Pancreas (tissue), 10 donors: ENCODE results near the gene HOXA10. TPM values are rescaled to one million over a fixed set of nuclear protein-coding genes. Genes with fewer than 3 reads are reported as not detected.

Source experiments
- ATAC-seq, 4 donors: fragments of 200-7000 bp; cut with Tn5 transposase; one replicate each; pipeline versions ENCODE4 v1.8.0 to v1.9.1; 2020; ENCODE audit warnings: mild to moderate bottlenecking in 4 of 4, moderate library complexity in 4 of 4
- DNase-seq, 6 donors: peaks; one replicate each; pipeline ENCODE4 v3.0.0-alpha.2; 2020
- FAIRE-seq: peaks from 2 replicates; lab custom pipeline; 2012; peaks lifted over from hg19 to GRCh38; lab: Jason Lieb, UNC
- H3K27ac ChIP-seq, 4 donors: fragments of 200-600 bp; sonication (generic); 1 replicate in 3 of 4; 2 replicates in 1 of 4; pipeline versions ENCODE4 v1.5.0 to v1.8.0; 2020
- H3K27me3 ChIP-seq, 4 donors: fragments of 200-600 bp; one replicate each; pipeline ENCODE4 v1.8.0; 2021
- H3K36me3 ChIP-seq, 3 donors: fragments of 200-600 bp; sonication (generic) in 1 of 3; one replicate each; pipeline versions ENCODE4 v1.5.0 to v1.8.0; 2020 to 2021
- H3K4me1 ChIP-seq, 3 donors: fragments of 200-600 bp; one replicate each; pipeline ENCODE4 v1.8.0; 2021
- H3K4me3 ChIP-seq, 4 donors: fragments of 200-600 bp; sonication (generic) in 2 of 4; one replicate each; pipeline versions ENCODE4 v1.5.0 to v1.8.0; 2020 to 2021
- H3K9me3 ChIP-seq, 4 donors: fragments of 200-600 bp; one replicate each; pipeline ENCODE4 v1.8.0; 2021
- CTCF ChIP-seq, 4 donors: fragments of 200-600 bp; sonication (generic) in 3 of 4; IDR thresholded peaks; one replicate each; pipeline versions ENCODE4 v1.5.0 to v1.8.0; 2021; ENCODE audit warnings: antibody characterized with exemption in 4 of 4
- WGBS, 2 donors: extraction: QIAGEN DNeasy Blood & Tissue Kit; methylation state at CpG; one replicate each; pipeline ENCODE4 v1.1.7; 2013; 5-methylcytosine and 5-hydroxymethylcytosine counted together
- intact Hi-C, 3 donors: fragments of 100-400 bp; cut with DNase I; formaldehyde crosslinking; loops; one replicate each; pipeline versions ENCODE4 v1.11.1 to v1.14.2; 2022
- microRNA-seq, 2 donors: library from miRNA; unstranded; fragments of <30 nt; microRNA quantifications; one replicate each; pipeline versions ENCODE4 to v1.1.0, GENCODE V29; 2019 to 2020
- polyA plus RNA-seq, 2 donors: library from polyadenylated mRNA; stranded (reverse); fragments of 200-250 nt; gene quantifications; one replicate each; pipeline ENCODE4 v1.2.3, GENCODE V29; 2013
- total RNA-seq, 6 donors: library from RNA; stranded (reverse); fragmentation: NEBNext Ultra II Directional in 4 of 6; extraction: Animal tissue kit (Norgen Biotek cat#: 25700) in 4 of 6; gene quantifications; one replicate each; pipeline versions ENCODE4 v1.2.1 to v1.2.4, GENCODE V29; 2021 to 2023
- donor health status: healthy with polysubstance abuse.
- donor health status: DM: no; HTN: no; CAD: no; lungs with moderate emphysema.
- donor health status: DM: no; HTN: no; CAD: no.
- donor health status: control.
- donor health status: control.
- donor health status: Bipolar disorder and iron deficiency.
- donor health status: DM: yes; HTN: yes; CAD: no.
- donor health status: DM: no; HTN: no; CAD: no.
- donor health status: DM: no; HTN: no; CAD: no.
- donor health status: DM: yes; HTN: yes; CAD: no.

The HOXA10 gene
- total and polyA plus RNA-seq, 8 donors, result 0.09 to 0.18 (median 0.14) TPM; not detected in 4

- WGBS, 2 donors, result 10 to 20% methylated on average over 42 of the region's 42 CpGs
- peak in 2 of 4 donors; percentile 42 to 54 for ATAC-seq
- TF ChIP-seq CTCF (IDR thresholded peaks at IDR 0.05), result no peak
- FAIRE-seq, result no peak
- Histone ChIP-seq H3K4me3 (no peak overlapping the region), H3K9me3 (no peaks in the 10 kb centered on the region), H3K36me3 (no peaks in the 10 kb centered on the region), H3K27ac (no peak overlapping the region), H3K27me3 (peaks cover 0 to 48% (median 2%) of the 10 kb centered on the region in 4 donors), H3K4me1 (peaks cover 0 to 3% (median 0%) of the 10 kb centered on the region in 3 donors)
- intact Hi-C loops, result no loop called here
- DNase-seq, result no peak
Observed at GRCh38 chr7:27122077-27122910, 51.8 kb downstream of the HOXA10 start.

GRCh38 chr7:27121684-27122076, 52.4 kb downstream of the HOXA10 start:
- FAIRE-seq (no peak), ATAC-seq (no peak), DNase-seq (no peak)
- Histone ChIP-seq H3K27ac (no peak overlapping the region), H3K4me1 (peaks cover 0 to 3% (median 0%) of the 10 kb centered on the region in 3 donors), H3K27me3 (peaks cover 0 to 49% (median 2%) of the 10 kb centered on the region in 4 donors), H3K4me3 (no peak overlapping the region), H3K36me3 (no peaks in the 10 kb centered on the region), H3K9me3 (no peaks in the 10 kb centered on the region)
- intact Hi-C loops, result no loop called here
- no peak for TF ChIP-seq CTCF (IDR thresholded peaks at IDR 0.05)
- 36 to 48% methylated on average over 7 of the region's 7 CpGs for WGBS, 2 donors

Small RNAs within 50 kb of the gene (microRNA-seq; reads per million reads assigned to microRNA genes)
- 4.6 to 54.5 reads per million in 2 donors for gene MIR196B

Other genes starting within 250 kb of the HOXA10 start
- under 1 TPM in 2 of 6 donors, not detected in 4; 0.12 to 0.16 TPM for gene HOXA1, start 78.3 kb downstream of the HOXA10 start, total RNA-seq
- gene HOXA1, start 78.3 kb downstream of the HOXA10 start, polyA plus RNA-seq, result under 1 TPM in 1 of 2 donors, not detected in 1; 0.05 TPM
- gene HOXA2, start 71.6 kb downstream of the HOXA10 start, total RNA-seq, result under 1 TPM in 5 of 6 donors, not detected in 1; 0.09 to 0.53 (median 0.12) TPM
- gene HOXA2, start 71.6 kb downstream of the HOXA10 start, polyA plus RNA-seq, result under 1 TPM; 0.27 to 0.28 TPM
- gene HOXA4, start 43.6 kb downstream of the HOXA10 start, total RNA-seq, result under 1 TPM; 0.19 to 0.98 (median 0.25) TPM
- gene HOXA4, start 43.6 kb downstream of the HOXA10 start, polyA plus RNA-seq, result 1 to 10 TPM; 1.9 to 2.4 TPM
- gene HOXA5, start 30.6 kb downstream of the HOXA10 start, total RNA-seq, result 1 to 10 TPM in 1 of 6 donors, under 1 TPM in 4, not detected in 1; 0.24 to 1.4 (median 0.76) TPM
- 1 to 10 TPM in 1 of 2 donors, under 1 TPM in 1; 0.95 to 1.2 TPM for gene HOXA5, start 30.6 kb downstream of the HOXA10 start, polyA plus RNA-seq
- gene HOXA6, start 26.5 kb downstream of the HOXA10 start, total RNA-seq, result under 1 TPM in 1 of 6 donors, not detected in 5; 0.34 TPM
- gene HOXA6, start 26.5 kb downstream of the HOXA10 start, polyA plus RNA-seq, result under 1 TPM in 1 of 2 donors, not detected in 1; 0.12 TPM
- gene HOXA3, start 21.7 kb downstream of the HOXA10 start, total RNA-seq, result 1 to 10 TPM in 1 of 6 donors, under 1 TPM in 4, not detected in 1; 0.13 to 1.9 (median 0.43) TPM
- under 1 TPM; 0.38 to 0.56 TPM for gene HOXA3, start 21.7 kb downstream of the HOXA10 start, polyA plus RNA-seq
- under 1 TPM in 3 of 6 donors, not detected in 3; 0.06 to 0.19 (median 0.17) TPM for gene HOXA7, start 17.6 kb downstream of the HOXA10 start, total RNA-seq
- under 1 TPM; 0.15 to 0.49 TPM for gene HOXA7, start 17.6 kb downstream of the HOXA10 start, polyA plus RNA-seq
- gene HOXA9, start 8.8 kb downstream of the HOXA10 start, total RNA-seq, result under 1 TPM in 1 of 6 donors, not detected in 5; 0.13 TPM
- under 1 TPM in 1 of 2 donors, not detected in 1; 0.09 TPM for gene HOXA9, start 8.8 kb downstream of the HOXA10 start, polyA plus RNA-seq
- not detected for gene HOXA11, start 10.9 kb upstream of the HOXA10 start, total RNA-seq
- not detected for gene HOXA11, start 10.9 kb upstream of the HOXA10 start, polyA plus RNA-seq
- under 1 TPM in 1 of 6 donors, not detected in 5; 0.03 TPM for gene HOXA13, start 25.8 kb upstream of the HOXA10 start, total RNA-seq
- gene HOXA13, start 25.8 kb upstream of the HOXA10 start, polyA plus RNA-seq, result not detected
- gene EVX1, start 68.5 kb upstream of the HOXA10 start, total RNA-seq, result not detected
- gene EVX1, start 68.5 kb upstream of the HOXA10 start, polyA plus RNA-seq, result under 1 TPM in 1 of 2 donors, not detected in 1; 0.05 TPM